ENCODE data around the gene SUGT1.

- TF ChIP-seq CTCF (IDR thresholded peaks at IDR 0.05) (no peak), POLR2AphosphoS5 (IDR thresholded peaks at IDR 0.05; ENCODE audit: low read depth, low read length) (no peak), SIN3A (IDR thresholded peaks at IDR 0.05; ENCODE audit: borderline replicate concordance, insufficient read depth, low read depth, low read length) (no peak), TCF7L2 (IDR thresholded peaks at IDR 0.05; ENCODE audit: low read depth, low read length) (no peak)
- TF ChIP-seq, protein P1, sequence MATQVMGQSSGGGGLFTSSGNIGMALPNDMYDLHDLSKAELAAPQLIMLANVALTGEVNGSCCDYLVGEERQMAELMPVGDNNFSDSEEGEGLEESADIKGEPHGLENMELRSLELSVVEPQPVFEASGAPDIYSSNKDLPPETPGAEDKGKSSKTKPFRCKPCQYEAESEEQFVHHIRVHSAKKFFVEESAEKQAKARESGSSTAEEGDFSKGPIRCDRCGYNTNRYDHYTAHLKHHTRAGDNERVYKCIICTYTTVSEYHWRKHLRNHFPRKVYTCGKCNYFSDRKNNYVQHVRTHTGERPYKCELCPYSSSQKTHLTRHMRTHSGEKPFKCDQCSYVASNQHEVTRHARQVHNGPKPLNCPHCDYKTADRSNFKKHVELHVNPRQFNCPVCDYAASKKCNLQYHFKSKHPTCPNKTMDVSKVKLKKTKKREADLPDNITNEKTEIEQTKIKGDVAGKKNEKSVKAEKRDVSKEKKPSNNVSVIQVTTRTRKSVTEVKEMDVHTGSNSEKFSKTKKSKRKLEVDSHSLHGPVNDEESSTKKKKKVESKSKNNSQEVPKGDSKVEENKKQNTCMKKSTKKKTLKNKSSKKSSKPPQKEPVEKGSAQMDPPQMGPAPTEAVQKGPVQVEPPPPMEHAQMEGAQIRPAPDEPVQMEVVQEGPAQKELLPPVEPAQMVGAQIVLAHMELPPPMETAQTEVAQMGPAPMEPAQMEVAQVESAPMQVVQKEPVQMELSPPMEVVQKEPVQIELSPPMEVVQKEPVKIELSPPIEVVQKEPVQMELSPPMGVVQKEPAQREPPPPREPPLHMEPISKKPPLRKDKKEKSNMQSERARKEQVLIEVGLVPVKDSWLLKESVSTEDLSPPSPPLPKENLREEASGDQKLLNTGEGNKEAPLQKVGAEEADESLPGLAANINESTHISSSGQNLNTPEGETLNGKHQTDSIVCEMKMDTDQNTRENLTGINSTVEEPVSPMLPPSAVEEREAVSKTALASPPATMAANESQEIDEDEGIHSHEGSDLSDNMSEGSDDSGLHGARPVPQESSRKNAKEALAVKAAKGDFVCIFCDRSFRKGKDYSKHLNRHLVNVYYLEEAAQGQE (IDR thresholded peaks at IDR 0.05; ENCODE audit: insufficient read depth in 1 of 2, low read depth in 2 of 2, low read length in 1 of 2) = no peak
These were observed 84.8 kb downstream of the SUGT1 start for GRCh38 chr13:52737451-52737850.
